Neural progenitor cell (in vitro differentiated cells): ENCODE results near the gene KCNQ1. TPM values are rescaled to one million over a fixed set of nuclear protein-coding genes. Genes with fewer than 3 reads are reported as not detected.

ENCODE experiments used
- DNase-seq: peaks from one replicate; pipeline ENCODE4 v3.0.0-alpha.2; 2016; ENCODE audit warnings: low spot score
- H2AFZ ChIP-seq: fragments of 200-600 bp; sonication (generic); replicated peaks from 2 replicates; pipeline ENCODE4 v1.6.1; 2016; ENCODE audit warnings: antibody characterized with exemption
- H3F3A ChIP-seq: fragments of 200-600 bp; sonication (generic); 2 replicates; pipeline ENCODE4 v1.6.1; 2016; ENCODE audit warnings: antibody characterized with exemption, low read depth
- H3K27ac ChIP-seq: fragments of 200-600 bp; sonication (generic); 2 replicates; pipeline ENCODE4 v1.5.1; 2016; ENCODE audit warnings: mild to moderate bottlenecking
- H3K27me3 ChIP-seq: fragments of 200-600 bp; sonication (generic); 2 replicates; pipeline ENCODE4 v1.6.1; 2016; ENCODE audit warnings: mild to moderate bottlenecking, moderate library complexity
- H3K36me3 ChIP-seq: fragments of 200-600 bp; sonication (generic); 2 replicates; pipeline ENCODE4 v1.5.1; 2016
- H3K4me1 ChIP-seq: fragments of 200-600 bp; sonication (generic); 2 replicates; pipeline ENCODE4 v1.6.1; 2016; ENCODE audit warnings: mixed run types
- H3K4me2 ChIP-seq: fragments of 200-600 bp; sonication (generic); 2 replicates; pipeline ENCODE4 v1.6.1; 2016
- H3K4me3 ChIP-seq: fragments of 200-600 bp; sonication (generic); 2 replicates; pipeline ENCODE4 v1.5.1; 2016
- H3K79me2 ChIP-seq: fragments of 200-600 bp; sonication (generic); 2 replicates; pipeline ENCODE4 v1.6.1; 2016; ENCODE audit warnings: low read depth
- H3K9ac ChIP-seq: fragments of 200-600 bp; sonication (generic); 2 replicates; pipeline ENCODE4 v1.6.1; 2016
- H3K9me3 ChIP-seq: fragments of 200-600 bp; sonication (generic); 2 replicates; pipeline ENCODE4 v1.5.1; 2016; ENCODE audit warnings: low read depth
- H4K20me1 ChIP-seq: fragments of 200-600 bp; sonication (generic); 2 replicates; pipeline ENCODE4 v1.6.1; 2016; ENCODE audit warnings: low read depth
- H3K27ac Mint-ChIP-seq: 3 replicates; pipeline ENCODE4 v1.8.0; 2021; ENCODE audit warnings: mixed read lengths
- H3K27me3 Mint-ChIP-seq: 2 replicates; pipeline ENCODE4 v1.8.0; 2022; ENCODE audit warnings: low read depth, mild to moderate bottlenecking, inconsistent platforms, moderate library complexity, mixed read lengths; ENCODE audit not compliant: insufficient read depth
- H3K36me3 Mint-ChIP-seq: 3 replicates; pipeline ENCODE4 v1.8.0; 2021; ENCODE audit warnings: mixed read lengths
- H3K4me1 Mint-ChIP-seq: 3 replicates; pipeline ENCODE4 v1.8.0; 2021; ENCODE audit warnings: mixed read lengths
- H3K4me3 Mint-ChIP-seq: 3 replicates; pipeline ENCODE4 v1.8.0; 2021; ENCODE audit warnings: mild to moderate bottlenecking, moderate library complexity, mixed read lengths
- H3K9me3 Mint-ChIP-seq: 3 replicates; pipeline ENCODE4 v1.8.0; 2020; ENCODE audit warnings: mixed read lengths
- EZH2 ChIP-seq: fragments of 200-600 bp; sonication (generic); IDR thresholded peaks from 2 replicates; pipeline ENCODE4 v1.6.1; 2017; ENCODE audit warnings: antibody characterized with exemption, mild to moderate bottlenecking, moderate library complexity
- EZH2phosphoT487 ChIP-seq: fragments of 200-600 bp; sonication (generic); IDR thresholded peaks from 2 replicates; pipeline ENCODE4 v1.6.1; 2017; ENCODE audit warnings: antibody characterized with exemption
- total RNA-seq: library from RNA; depleted of rRNA; stranded (reverse); fragments of >200 nt; gene quantifications from 2 replicates; pipeline ENCODE4 v1.2.3, GENCODE V29; 2015; ENCODE audit warnings: low replicate concordance
- TF ChIP-seq, protein P1 (sequence below): fragments of 200-600 bp; sonication (generic); IDR thresholded peaks from 2 replicates; pipeline ENCODE4 v1.5.1; 2017; ENCODE audit warnings: antibody characterized with exemption, mild to moderate bottlenecking

The KCNQ1 gene
- total RNA-seq, 1 donor from 2014 or later: 0.11 TPM

DNA sequence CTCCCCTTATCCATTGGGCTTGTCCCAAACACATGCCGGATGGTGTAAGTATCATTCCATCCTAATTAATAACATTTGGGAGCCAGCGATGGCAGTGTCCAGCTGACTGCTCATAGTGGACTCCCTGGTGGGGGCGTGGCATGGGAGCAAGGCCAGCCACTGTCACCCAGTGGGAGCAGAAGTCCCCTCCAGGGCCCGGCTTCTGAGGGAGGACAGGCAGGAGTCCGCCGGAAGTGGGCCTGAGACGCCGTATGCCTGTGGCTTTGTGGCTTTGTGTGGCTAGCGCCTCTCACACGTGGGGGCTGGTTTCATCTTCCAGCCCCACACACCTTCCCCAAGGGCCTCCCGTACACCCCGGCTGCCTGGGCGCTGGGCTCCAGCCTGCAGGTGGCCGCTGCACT is 124.5 kb downstream of the KCNQ1 start:
- TF ChIP-seq, protein P1, sequence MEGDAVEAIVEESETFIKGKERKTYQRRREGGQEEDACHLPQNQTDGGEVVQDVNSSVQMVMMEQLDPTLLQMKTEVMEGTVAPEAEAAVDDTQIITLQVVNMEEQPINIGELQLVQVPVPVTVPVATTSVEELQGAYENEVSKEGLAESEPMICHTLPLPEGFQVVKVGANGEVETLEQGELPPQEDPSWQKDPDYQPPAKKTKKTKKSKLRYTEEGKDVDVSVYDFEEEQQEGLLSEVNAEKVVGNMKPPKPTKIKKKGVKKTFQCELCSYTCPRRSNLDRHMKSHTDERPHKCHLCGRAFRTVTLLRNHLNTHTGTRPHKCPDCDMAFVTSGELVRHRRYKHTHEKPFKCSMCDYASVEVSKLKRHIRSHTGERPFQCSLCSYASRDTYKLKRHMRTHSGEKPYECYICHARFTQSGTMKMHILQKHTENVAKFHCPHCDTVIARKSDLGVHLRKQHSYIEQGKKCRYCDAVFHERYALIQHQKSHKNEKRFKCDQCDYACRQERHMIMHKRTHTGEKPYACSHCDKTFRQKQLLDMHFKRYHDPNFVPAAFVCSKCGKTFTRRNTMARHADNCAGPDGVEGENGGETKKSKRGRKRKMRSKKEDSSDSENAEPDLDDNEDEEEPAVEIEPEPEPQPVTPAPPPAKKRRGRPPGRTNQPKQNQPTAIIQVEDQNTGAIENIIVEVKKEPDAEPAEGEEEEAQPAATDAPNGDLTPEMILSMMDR: no peak
- TF ChIP-seq EZH2phosphoT487: no peak
- no peak for TF ChIP-seq EZH2
- H3K36me3 Mint-ChIP-seq: no peaks in the 10 kb centered on the region
- Histone ChIP-seq H2AFZ (no peak overlapping the region), H3K27ac (no peak overlapping the region), H3K4me2 (no peak overlapping the region), H3K4me1 (no peaks in the 10 kb centered on the region), H3K9ac (no peak overlapping the region), H3K27me3 (peaks cover 26% of the 10 kb centered on the region), H3F3A (no peaks in the 10 kb centered on the region), H3K9me3 (no peaks in the 10 kb centered on the region), H3K79me2 (no peaks in the 10 kb centered on the region), H3K4me3 (no peak overlapping the region), H3K36me3 (no peaks in the 10 kb centered on the region), H4K20me1 (no peaks in the 10 kb centered on the region)
- H3K27ac Mint-ChIP-seq: peak overlapping the region; percentile 72
- peaks cover 8% of the 10 kb centered on the region for H3K27me3 Mint-ChIP-seq
- DNase-seq: no peak
- no peak overlapping the region for H3K4me3 Mint-ChIP-seq
- no peaks in the 10 kb centered on the region for H3K4me1 Mint-ChIP-seq
- no peaks in the 10 kb centered on the region for H3K9me3 Mint-ChIP-seq

DNA sequence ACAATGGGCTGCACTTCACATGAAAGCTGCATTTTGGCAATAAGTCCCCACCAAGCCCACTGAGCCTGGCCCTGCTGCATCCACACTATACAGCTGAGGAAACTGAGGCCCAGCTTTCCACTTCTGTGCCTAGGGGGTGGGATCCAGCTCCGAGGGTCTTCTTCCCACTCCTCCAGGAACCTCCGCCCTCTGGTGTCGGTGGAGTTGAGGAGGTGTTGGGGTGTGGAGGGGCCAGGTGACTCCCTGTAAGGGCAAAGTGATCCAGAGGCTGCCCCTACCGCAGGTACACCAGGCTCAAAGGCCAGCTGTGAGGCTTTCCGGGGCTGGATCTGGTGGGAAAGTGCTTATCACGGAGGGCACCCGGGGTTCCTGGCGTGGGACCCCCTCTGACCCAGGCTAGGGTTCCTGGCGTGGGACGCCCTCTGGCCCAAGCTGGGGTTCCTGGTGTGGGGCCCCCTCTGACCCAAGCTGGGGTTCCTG is 125.0 kb downstream of the KCNQ1 start:
- H3K27me3 ChIP-seq: peaks cover 22% of the 10 kb centered on the region
- no peak for TF ChIP-seq EZH2phosphoT487
- TF ChIP-seq EZH2: no peak
- TF ChIP-seq, protein P1: no peak
- Mint-ChIP-seq H3K36me3 (no peaks in the 10 kb centered on the region), H3K4me1 (no peaks in the 10 kb centered on the region), H3K4me3 (no peak overlapping the region), H3K27ac (no peak overlapping the region), H3K27me3 (peaks cover 8% of the 10 kb centered on the region), H3K9me3 (no peaks in the 10 kb centered on the region)
- no peak overlapping the region for H3K4me3 ChIP-seq
- no peaks in the 10 kb centered on the region for H3K9me3 ChIP-seq
- H3K36me3 ChIP-seq: no peaks in the 10 kb centered on the region
- H3K9ac ChIP-seq: no peak overlapping the region
- no peak for DNase-seq
- no peaks in the 10 kb centered on the region for H3K79me2 ChIP-seq
- H4K20me1 ChIP-seq: no peaks in the 10 kb centered on the region
- H3K27ac ChIP-seq: no peak overlapping the region
- H2AFZ ChIP-seq: no peak overlapping the region
- H3K4me1 ChIP-seq: no peaks in the 10 kb centered on the region
- H3K4me2 ChIP-seq: no peak overlapping the region
- no peaks in the 10 kb centered on the region for H3F3A ChIP-seq

DNA sequence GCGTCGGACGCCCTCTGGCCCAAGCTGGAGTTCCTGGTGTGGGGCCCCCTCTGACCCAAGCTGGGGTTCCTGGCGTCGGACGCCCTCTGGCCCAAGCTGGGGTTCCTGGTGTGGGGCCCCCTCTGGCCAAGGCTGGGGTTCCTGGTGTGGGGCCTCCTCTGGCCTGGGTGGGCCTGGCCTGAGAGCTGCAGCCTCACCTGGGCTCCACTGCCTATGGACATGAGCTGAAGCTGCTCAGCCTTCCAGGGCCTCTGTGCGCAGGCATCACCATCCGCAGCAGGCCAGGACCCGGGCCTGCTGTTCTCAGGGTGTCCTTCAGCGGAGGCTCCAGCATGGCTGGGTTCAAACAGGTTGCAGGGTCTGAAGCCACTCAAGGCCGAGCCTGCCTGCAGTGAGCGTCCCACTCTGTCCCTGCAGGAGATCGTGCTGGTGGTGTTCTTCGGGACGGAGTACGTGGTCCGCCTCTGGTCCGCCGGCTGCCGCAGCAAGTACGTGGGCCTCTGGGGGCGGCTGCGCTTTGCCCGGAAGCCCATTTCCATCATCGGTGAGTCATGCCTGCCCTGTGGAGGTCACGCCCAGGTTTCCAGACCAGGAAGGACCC is 125.5 kb downstream of the KCNQ1 start:
- no peaks in the 10 kb centered on the region for H3K4me1 Mint-ChIP-seq
- Histone ChIP-seq H3F3A (no peaks in the 10 kb centered on the region), H3K4me2 (no peak overlapping the region), H3K27ac (no peak overlapping the region), H3K27me3 (peaks cover 16% of the 10 kb centered on the region), H3K4me3 (no peak overlapping the region), H3K36me3 (no peaks in the 10 kb centered on the region), H3K79me2 (no peaks in the 10 kb centered on the region), H3K9ac (no peak overlapping the region), H2AFZ (no peak overlapping the region), H4K20me1 (no peaks in the 10 kb centered on the region), H3K9me3 (no peaks in the 10 kb centered on the region), H3K4me1 (no peaks in the 10 kb centered on the region)
- H3K27ac Mint-ChIP-seq: no peak overlapping the region
- no peak for DNase-seq
- H3K36me3 Mint-ChIP-seq: no peaks in the 10 kb centered on the region
- H3K4me3 Mint-ChIP-seq: no peak overlapping the region
- no peaks in the 10 kb centered on the region for H3K9me3 Mint-ChIP-seq
- no peak for TF ChIP-seq EZH2
- TF ChIP-seq EZH2phosphoT487: no peak
- TF ChIP-seq, protein P1: no peak
- H3K27me3 Mint-ChIP-seq: peaks cover 8% of the 10 kb centered on the region
